ENCODE results near the gene ANKLE1.
A peak's percentile ranks its signal among the peaks of the same experiment; 100 is the strongest.

ANKLE1 gene

DNA sequence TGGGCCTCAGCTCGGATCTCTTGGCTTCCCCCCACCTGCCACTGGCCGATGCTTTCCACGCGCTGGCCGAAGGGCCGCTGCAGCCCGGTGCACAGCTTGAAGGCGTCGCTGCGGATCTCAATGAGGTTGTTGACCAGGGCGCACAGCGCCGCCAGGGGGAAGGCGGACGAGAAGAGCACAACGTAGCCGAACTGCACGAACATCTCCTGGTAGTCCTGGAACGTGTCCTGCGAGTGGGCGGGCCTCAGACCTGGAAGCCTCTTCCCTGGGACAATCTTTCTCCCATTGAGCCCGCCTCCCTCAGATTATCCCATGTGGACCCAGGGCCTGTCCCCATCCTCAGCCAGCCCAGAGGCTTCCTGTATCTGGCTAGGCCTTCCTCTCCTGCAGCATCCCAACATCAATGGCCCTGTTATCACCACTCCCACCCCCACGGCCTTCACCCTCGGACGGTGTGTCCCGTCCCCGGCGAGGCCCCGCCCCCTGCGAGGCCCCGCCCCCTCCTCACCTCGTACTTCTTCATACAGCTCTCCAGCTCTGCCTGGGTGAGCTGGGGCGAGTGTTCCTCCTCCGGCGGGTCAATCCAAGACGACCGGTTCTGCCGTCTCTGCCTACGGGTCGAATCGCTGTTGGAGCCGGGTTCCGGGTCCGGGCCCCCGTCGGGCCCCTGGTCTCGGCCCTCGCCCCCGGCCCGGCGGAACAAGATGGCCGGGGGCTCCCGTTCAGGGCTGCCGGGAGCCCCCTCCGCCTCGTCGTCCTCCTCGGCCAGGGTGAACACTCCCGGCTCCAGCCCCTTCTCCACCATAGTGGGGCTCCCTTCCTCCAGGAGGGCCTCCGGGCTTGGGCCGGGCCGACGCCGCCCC lies 46.2 kb downstream of the ANKLE1 start:
- peak; percentile 33 for DNase-seq

DNA sequence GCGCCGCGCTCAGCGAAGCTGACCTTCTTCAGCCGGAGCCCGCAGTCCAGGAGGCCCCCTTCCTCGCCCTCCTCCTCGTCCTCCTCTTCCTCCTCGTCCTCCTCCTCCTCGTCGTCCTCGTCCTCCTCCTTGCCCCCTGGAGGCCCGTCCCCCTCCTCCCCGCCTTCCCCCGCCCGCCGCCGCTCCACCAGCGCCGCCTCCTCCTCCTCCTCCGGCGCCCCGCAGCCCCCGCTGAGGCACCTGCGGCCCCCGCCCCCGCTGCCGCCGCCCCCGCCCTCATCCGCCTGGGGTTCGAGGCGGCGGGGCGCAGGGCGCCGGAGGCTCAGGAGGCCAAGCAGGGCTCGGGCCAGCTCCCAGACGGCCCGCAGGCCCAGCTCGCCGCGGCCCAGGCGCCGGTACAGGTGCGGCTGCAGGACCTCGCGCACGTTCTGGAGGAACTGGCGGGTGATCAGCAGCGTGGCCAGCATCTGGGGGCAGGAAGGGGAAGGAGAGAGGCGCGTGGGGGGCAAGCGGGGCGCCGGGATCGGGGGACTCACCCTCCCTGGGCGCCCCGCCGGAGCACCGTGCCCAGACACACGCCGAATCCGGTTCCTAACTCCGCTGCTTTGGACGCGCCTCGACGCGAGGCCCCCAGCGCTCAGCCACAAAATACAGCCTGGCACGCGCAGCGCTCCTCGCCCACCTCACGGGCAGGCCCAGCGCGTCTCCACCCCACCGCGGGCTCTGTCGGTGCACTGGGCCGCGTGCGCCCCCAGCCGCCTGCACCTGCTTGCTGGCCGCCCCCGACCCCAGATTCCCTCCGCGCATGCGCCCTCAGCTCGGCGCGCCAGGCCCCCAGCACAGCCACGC lies 47.0 kb downstream of the ANKLE1 start:
- DNase-seq: peak; percentile 22

DNA sequence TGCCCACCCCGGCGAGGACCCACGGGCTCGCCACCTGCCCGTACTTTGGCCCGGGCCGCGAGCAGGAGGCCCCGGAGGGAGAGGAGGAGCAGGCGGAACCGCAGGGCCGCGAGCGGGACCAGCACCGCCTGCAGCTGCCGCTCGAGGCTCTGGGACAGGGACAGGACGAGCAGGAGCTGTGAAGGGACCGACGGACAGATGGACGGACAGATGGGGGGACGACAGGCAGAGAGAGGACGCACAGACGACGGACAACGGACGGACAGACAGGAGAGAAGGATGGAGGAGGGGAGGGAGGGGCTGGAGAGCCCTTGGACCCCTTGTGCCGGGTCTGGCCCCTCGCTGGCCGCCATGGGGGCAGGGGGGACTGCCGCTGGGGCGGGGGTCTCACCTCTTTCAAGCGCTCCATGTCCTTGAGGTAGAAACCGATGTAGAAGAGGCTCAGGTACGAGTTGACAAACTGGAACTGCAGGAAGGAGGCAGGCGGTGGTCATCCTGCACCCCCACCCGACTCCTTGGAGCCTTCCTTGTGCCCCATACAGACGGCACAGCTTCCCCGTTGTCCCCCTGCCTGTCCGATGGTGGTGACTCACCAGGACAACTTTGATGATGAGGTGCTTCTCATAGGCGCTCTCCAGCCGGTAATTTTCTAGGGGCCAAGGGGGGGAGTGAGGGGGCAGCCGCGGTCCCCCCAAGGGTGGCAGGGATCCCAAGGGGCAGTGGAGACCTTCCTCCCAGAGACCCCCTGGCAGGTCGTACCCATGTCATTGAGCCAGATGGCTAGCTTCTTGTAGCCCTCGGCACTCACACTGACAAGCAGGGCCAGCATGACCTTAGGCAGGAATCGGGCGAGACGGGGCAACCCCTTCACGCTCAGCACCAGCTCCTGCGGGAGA lies 47.9 kb downstream of the ANKLE1 start:
- no peak for DNase-seq

DNA sequence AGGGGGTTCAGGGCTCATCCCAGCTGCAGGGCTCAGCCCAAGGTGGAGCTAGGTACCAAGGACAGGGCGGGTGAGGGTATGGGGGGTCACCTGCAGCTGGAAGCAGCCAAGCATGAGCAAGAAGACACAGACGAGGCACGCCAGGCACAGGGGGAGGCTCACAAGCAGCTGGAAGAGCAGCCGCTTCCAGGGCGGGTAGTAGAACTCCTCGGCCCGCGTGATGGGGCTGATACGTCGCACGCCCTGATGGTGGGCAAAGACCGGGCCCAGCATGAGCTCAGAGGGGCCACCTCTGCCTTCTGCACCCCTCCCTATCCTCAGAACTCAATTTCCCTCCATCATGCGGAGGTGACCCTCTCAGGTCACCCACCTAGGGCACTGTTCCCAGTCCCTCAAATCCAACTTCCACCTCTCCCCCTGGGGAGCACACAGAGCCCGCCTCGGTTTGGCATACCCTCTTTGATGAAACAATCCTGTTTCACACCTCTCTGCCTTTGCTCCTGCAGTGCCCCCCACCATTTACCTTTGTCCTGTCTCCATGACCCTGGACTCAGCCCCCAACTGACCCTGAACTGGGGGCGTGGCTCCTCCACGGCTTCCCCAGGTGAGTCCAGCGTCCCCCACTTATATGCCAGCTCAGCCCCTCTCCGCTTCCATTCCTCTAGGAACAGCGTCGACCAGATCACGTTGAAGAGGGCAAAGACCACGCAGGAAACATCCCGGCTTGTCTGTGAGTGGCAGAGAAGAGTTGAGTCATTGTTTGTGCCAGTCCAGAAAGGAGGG lies 48.8 kb downstream of the ANKLE1 start:
- DNase-seq: no peak

DNA sequence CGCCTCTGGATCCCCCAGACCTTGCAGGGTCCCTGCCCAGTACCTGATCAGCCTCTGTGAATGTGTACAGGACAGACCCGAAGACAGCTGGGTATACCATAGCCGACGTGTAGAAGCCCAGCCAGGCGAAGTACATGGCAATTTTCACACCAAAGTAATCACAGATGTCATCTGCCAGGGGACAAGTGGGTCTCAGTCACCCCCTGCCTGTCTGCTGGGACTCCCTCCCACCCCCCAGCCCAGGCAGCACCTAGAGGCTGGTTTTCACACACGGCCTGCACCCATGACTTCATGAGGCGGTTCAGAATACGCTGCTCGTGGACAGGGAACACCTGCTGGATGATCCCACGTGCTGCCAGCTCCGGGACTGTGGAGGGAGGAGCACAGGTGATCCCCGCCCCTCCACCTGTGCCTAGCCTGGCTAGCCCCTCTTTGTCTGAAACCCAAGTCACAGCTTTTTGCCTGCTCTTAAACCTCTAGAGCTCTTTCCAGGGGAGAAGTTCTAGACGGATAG lies 49.4 kb downstream of the ANKLE1 start:
- peak; percentile 29 for DNase-seq

DNA sequence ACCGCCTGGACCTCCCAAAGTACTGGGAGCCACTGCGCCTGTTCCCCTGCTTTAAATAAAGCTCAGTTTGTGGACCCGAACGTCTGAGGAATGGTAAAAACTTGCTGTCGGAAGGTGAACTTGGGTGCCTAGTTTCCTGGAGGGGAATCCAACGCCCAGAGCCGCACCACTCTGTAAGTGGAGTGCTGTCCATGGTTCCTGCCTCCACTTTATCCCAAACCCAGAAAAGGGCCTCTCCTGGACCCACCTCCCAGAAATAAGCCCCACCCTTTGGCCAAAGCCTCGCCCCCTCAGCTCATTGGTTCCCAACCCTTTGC lies 50.6 kb downstream of the ANKLE1 start:
- no peak for DNase-seq

DNA sequence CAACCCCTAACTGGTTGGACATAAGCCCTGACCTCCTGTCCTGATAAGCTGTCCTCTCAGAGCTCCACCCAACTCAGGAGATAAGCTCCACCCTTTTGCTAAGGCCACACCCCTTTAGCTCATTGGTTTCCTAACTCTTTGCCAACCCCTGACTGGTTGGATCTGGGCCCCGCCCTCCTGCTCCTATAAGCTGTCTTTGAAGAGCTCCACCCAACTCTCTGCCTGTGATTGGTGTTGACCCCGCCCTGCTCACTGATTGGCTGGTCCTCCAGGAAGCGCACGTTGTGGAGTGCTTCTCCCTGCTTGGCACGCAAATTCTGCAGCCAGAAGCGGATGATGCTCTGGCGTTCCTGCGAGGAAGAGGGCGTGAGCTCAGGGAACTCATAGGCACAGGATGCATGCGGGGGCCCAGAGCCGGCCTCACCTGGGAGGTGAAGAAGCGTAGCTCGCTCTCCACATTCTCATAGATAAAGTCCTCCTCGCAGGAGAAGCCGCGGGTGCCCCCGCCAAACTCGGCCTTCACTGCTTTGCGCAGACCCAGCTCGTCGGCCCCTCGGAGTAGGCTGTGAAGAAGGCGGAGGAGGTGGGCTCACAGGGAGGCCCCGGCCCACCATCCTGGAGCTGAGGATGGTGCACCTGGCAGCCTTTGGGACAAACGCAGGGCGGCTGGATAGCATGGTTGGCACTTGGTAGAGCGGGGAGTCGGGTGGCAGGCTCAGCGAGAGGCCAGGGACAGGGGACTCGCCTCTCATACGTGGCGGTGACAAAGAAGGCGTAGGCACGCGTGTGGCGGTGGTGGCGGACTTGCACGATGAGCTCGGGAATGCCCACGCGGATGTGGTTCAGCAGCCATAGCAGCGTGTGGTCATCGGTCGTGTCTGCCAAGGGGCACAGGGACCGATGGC lies 51.2 kb downstream of the ANKLE1 start:
- DNase-seq: no peak

DNA sequence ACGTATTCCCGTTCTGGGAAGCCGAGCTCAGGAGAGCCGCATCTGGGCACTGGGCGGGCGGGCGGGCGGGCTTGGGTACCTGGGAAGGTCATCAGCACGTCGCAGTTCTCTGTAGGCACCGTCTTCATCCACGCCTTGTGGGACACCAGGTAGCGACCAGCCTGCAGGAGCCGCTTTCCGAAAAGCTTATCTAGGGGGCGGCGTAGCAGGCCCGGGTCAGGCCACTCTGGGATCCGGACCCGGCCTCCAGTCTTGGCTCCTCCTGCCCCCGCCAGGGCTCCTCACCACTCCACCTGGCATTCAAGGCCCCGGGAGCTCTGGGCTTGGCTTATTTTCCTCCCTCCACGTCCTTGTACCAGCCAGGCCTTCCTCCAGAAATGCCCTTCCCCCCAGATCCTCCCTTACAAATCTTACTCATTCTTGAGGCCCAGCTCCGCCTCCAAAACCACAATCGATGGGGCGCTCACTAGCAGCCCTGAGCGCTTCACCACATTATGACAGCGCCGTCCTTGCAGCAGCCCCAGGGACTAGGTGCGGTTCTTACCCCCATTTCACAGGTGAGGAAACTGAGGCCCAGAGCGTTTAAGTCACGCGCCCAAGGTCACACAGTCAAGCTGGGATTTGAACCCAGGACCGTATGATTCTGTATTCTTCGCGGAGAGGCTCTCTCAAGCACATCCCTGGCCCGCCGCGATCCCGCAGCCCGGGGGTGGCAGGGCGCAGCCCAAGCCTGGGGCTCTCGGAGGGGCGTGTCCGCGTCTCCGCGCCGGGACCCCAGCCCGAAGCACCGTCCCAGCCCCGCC lies 52.1 kb downstream of the ANKLE1 start:
- DNase-seq: no peak

DNA sequence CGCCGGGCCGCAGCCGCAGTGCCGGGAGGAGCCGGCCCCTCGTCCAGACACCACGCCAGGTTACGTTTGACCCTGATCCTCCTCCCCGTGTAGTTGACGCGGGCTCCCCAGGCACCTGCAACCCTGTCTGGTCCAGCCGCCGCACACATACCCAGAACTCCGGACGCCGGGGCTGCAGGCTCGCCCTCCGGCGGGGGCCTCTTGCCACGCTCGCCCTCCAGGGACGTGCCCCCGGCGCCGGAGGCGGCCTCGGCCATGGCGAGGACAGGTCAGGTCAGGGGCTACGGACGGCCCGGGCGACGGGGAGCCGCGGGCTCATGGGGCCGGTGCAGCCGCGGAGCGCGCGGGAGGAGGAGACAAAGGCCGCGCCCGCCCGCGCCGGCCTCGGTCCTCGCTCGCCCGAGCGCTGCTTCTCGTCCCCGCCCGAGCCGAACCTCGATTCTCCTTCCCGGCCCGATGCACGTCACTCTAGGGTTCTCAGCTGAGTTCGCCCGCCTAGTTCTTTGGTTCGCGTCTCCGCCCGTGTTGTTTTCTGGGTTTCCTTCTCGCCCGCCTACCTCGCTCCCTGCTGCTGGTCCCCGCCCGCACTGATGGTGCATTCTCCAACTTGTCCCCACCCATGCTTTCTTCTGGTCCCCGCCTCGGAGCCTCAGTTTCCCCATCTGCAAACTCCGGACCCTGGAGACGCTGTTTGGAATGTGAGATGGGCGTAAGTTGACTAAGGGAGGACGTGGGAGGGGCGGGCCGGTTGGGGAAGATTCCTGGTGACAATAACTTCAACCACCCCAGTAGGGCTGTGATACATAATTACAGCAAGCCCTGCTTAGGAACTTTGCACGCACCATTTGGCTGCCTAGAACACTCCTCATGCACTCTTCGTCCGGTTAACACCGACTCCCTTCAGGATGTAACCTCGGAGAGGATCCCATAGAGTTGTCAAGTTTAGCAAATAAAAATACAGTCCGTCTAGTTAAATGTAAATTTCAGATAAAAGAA lies 53.0 kb downstream of the ANKLE1 start, which contains the start of gene ANO8:
Gene ANO8 (minus strand): TSS at position 442 of the 996 bp plus-strand sequence. CDS start 185 bp downstream, at position 257.
- peak; percentile 91 for DNase-seq

DNA sequence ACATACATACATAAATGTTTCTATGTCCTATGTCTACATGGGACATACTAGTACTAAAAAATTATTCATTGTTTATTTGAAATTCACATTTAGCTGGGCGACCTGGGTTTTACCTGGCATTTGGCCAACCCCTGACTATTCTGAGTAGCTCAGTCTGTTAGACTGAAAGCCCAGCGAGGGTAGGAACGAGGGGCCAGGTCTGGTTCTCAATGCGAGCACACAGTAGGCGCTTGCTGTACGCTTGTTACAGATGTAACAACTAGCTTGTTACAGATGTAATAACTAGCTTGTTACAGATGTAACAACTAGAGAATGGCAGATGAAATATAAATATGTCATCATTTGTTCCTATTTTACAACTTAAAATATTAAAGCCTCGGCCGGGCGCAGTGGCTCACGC lies 53.9 kb downstream of the ANKLE1 start:
- no peak for DNase-seq
